Endothelial cell (in vitro differentiated cells): ENCODE data around the gene ARHGEF28. TPM values are rescaled to one million over a fixed set of nuclear protein-coding genes. Genes with fewer than 3 reads are reported as not detected.

Source experiments
- DNase-seq: peaks from one replicate; pipeline ENCODE4 v3.0.0; 2021; ENCODE audit warnings: low spot score
- H3K27ac Mint-ChIP-seq: one replicate; pipeline ENCODE4 v1.8.0; 2021; ENCODE audit warnings: mixed read lengths, inconsistent platforms; ENCODE audit not compliant: unreplicated experiment
- H3K27me3 Mint-ChIP-seq: one replicate; pipeline ENCODE4 v1.8.0; 2021; ENCODE audit warnings: mild to moderate bottlenecking, moderate library complexity, mixed read lengths, inconsistent platforms; ENCODE audit not compliant: unreplicated experiment
- H3K36me3 Mint-ChIP-seq: one replicate; pipeline ENCODE4 v1.8.0; 2021; ENCODE audit warnings: mild to moderate bottlenecking, low read depth, mixed read lengths, inconsistent platforms; ENCODE audit not compliant: unreplicated experiment
- H3K4me1 Mint-ChIP-seq: one replicate; pipeline ENCODE4 v1.8.0; 2021; ENCODE audit warnings: mild to moderate bottlenecking, mixed read lengths, inconsistent platforms; ENCODE audit not compliant: unreplicated experiment
- H3K4me3 Mint-ChIP-seq: one replicate; pipeline ENCODE4 v1.8.0; 2021; ENCODE audit warnings: mild to moderate bottlenecking, mixed read lengths, inconsistent platforms; ENCODE audit not compliant: unreplicated experiment
- H3K9me3 Mint-ChIP-seq: one replicate; pipeline ENCODE4 v1.8.0; 2021; ENCODE audit warnings: mixed read lengths, inconsistent platforms; ENCODE audit not compliant: unreplicated experiment
- CTCF ChIP-seq: fragments of 200-600 bp; sonication (generic); IDR thresholded peaks from one replicate; pipeline ENCODE4 v1.5.0; 2021; ENCODE audit warnings: antibody characterized with exemption; ENCODE audit not compliant: unreplicated experiment
- total RNA-seq: library from RNA; stranded (reverse); fragmentation: NEBNext Ultra II Directional; extraction: Animal tissue kit (Norgen Biotek cat#: 25700); gene quantifications from one replicate; pipeline ENCODE4 v1.2.1, GENCODE V29; 2021; ENCODE audit not compliant: unreplicated experiment

The ARHGEF28 gene
- total RNA-seq, 1 donor from 2014 or later: 1.5 TPM

GRCh38 chr5:73764996-73765395 is 139.0 kb downstream of the ARHGEF28 start:
- Mint-ChIP-seq H3K4me1 (peaks cover 3% of the 10 kb centered on the region), H3K4me3 (no peak overlapping the region), H3K27ac (no peak overlapping the region), H3K27me3 (peaks cover 1% of the 10 kb centered on the region), H3K9me3 (no peaks in the 10 kb centered on the region), H3K36me3 (peaks cover 8% of the 10 kb centered on the region)
- DNase-seq: no peak
- TF ChIP-seq CTCF: no peak

- Mint-ChIP-seq H3K4me3 (no peak overlapping the region), H3K27ac (no peak overlapping the region), H3K27me3 (peaks cover 1% of the 10 kb centered on the region), H3K9me3 (no peaks in the 10 kb centered on the region), H3K4me1 (no peaks in the 10 kb centered on the region), H3K36me3 (peaks cover 8% of the 10 kb centered on the region)
- DNase-seq: no peak
- no peak for TF ChIP-seq CTCF
Measured at GRCh38 chr5:73766902-73767301, 140.9 kb downstream of the ARHGEF28 start.

- H3K9me3 Mint-ChIP-seq: no peaks in the 10 kb centered on the region
- H3K27me3 Mint-ChIP-seq: no peaks in the 10 kb centered on the region
- no peak for TF ChIP-seq CTCF
- H3K4me3 Mint-ChIP-seq: no peak overlapping the region
- no peak for DNase-seq
- peaks cover 8% of the 10 kb centered on the region for H3K36me3 Mint-ChIP-seq
- H3K27ac Mint-ChIP-seq: no peak overlapping the region
- peaks cover 15% of the 10 kb centered on the region for H3K4me1 Mint-ChIP-seq
Measured at GRCh38 chr5:73770172-73771025, 144.4 kb downstream of the ARHGEF28 start.

GRCh38 chr5:73774924-73775323 is 148.9 kb downstream of the ARHGEF28 start:
- H3K4me1 Mint-ChIP-seq: peaks cover 15% of the 10 kb centered on the region
- no peak overlapping the region for H3K27ac Mint-ChIP-seq
- no peak overlapping the region for H3K4me3 Mint-ChIP-seq
- TF ChIP-seq CTCF: no peak
- peaks cover 3% of the 10 kb centered on the region for H3K27me3 Mint-ChIP-seq
- H3K9me3 Mint-ChIP-seq: no peaks in the 10 kb centered on the region
- no peak for DNase-seq
- no peaks in the 10 kb centered on the region for H3K36me3 Mint-ChIP-seq

- no peak for DNase-seq
- Mint-ChIP-seq H3K27ac (no peak overlapping the region), H3K4me1 (peaks cover 15% of the 10 kb centered on the region), H3K36me3 (no peaks in the 10 kb centered on the region), H3K27me3 (peaks cover 3% of the 10 kb centered on the region), H3K4me3 (no peak overlapping the region), H3K9me3 (no peaks in the 10 kb centered on the region)
- TF ChIP-seq CTCF: no peak
Measured at GRCh38 chr5:73776405-73776804, 150.4 kb downstream of the ARHGEF28 start.
